HCT116 (cell line): ENCODE data around the gene CSTPP1. TPM values are rescaled to one million over a fixed set of nuclear protein-coding genes. Genes with fewer than 3 reads are reported as not detected.

Source experiments
- ATAC-seq: fragments of 200-7000 bp; cut with Tn5 transposase; 2 replicates; pipeline ENCODE4 v1.9.1; 2020; ENCODE audit warnings: mild to moderate bottlenecking, moderate library complexity
- BruUV-seq: library from RNA; stranded (reverse); fragments of 400-500 nt; replicated peaks from 2 replicates; lab custom pipeline; 2021; lab: Mats Ljungman, UMichigan
- CTCF ChIA-PET: fragments of 300-600 bp; sonication (Branson Sonifier 250); formaldehyde crosslinking; loops from one replicate; lab custom pipeline; 2021; ENCODE audit warnings: antibody characterized with exemption; lab: Charles Lee
- POLR2A ChIA-PET: fragments of 300-600, 350-600 bp; sonication (Branson Sonifier 250); formaldehyde crosslinking; loops from one replicate; lab custom pipeline; 2021; ENCODE audit warnings: antibody characterized with exemption; lab: Charles Lee
- RAD21 ChIA-PET, 2 experiments: fragments of 300-600 bp; sonication (Branson Sonifier 250); formaldehyde crosslinking; loops; one replicate each; lab custom pipeline; 2023; ENCODE audit warnings: low total read pairs in 2 of 2; ENCODE audit not compliant: uncharacterized antibody in 2 of 2, unreplicated experiment in 2 of 2, low non-redundant PET in 1 of 2; lab: Charles Lee
- DNase-seq: peaks from one replicate; pipeline ENCODE4 v3.0.0-alpha.2; 2010; ENCODE audit warnings: low read depth, low spot score
- H2AFZ ChIP-seq: fragments of 200-600 bp; shearing (Covaris generic), sonication (generic); 2 replicates; pipeline ENCODE4 v1.6.1; 2017; ENCODE audit warnings: low read depth, mixed run types, mixed read lengths, antibody characterized with exemption, low read length; ENCODE audit not compliant: poor library complexity, severe bottlenecking
- H3K27ac ChIP-seq: 2 replicates; pipeline ENCODE4 v1.5.1; 2012; ENCODE audit warnings: low read depth, low read length
- H3K27me3 ChIP-seq: fragments of 200-600 bp; sonication (generic); 2 replicates; pipeline ENCODE4 v1.6.1; 2016; ENCODE audit warnings: mixed run types, low read length, mixed read lengths; ENCODE audit not compliant: insufficient read depth
- H3K36me3 ChIP-seq, 2 experiments: fragments of 200-500 bp in 1 of 2; fragments of 200-600 bp in 1 of 2; sonication (Bioruptor generic) in 1 of 2; sonication (generic) in 1 of 2; 2 replicates each; pipeline versions ENCODE4 v1.5.1 to v1.6.1; 2014 to 2016; ENCODE audit warnings: low read length in 2 of 2, inconsistent platforms in 1 of 2, mixed read lengths in 1 of 2, mixed run types in 1 of 2; ENCODE audit not compliant: insufficient read depth in 2 of 2, control insufficient read depth in 1 of 2
- H3K4me1 ChIP-seq, 2 experiments: fragments of 200-600 bp in 1 of 2; sonication (generic) in 1 of 2; 2 replicates each; pipeline versions ENCODE4 v1.5.1 to v1.6.1; 2012 to 2017; ENCODE audit warnings: low read length in 2 of 2, inconsistent platforms in 1 of 2, mild to moderate bottlenecking in 1 of 2, mixed read lengths in 1 of 2, mixed run types in 1 of 2, moderate library complexity in 1 of 2; ENCODE audit not compliant: insufficient read depth in 2 of 2, control insufficient read depth in 1 of 2
- H3K4me2 ChIP-seq: fragments of 200-600 bp; sonication (generic); 2 replicates; pipeline ENCODE4 v1.6.1; 2017; ENCODE audit warnings: mixed run types, low read length, mixed read lengths
- H3K4me3 ChIP-seq, 2 experiments: fragments of 200-600 bp in 1 of 2; sonication (generic) in 1 of 2; replicated peaks in 1 of 2; 2 replicates each; pipeline ENCODE4 v1.5.1; 2011 to 2016; ENCODE audit warnings: low read length in 2 of 2, control low read depth in 1 of 2, low read depth in 1 of 2, mild to moderate bottlenecking in 1 of 2, mixed read lengths in 1 of 2, mixed run types in 1 of 2
- H3K79me2 ChIP-seq: fragments of 200-600 bp; sonication (generic); 2 replicates; pipeline ENCODE4 v1.6.1; 2017; ENCODE audit warnings: mild to moderate bottlenecking, mixed run types, low read length, moderate library complexity, mixed read lengths; ENCODE audit not compliant: insufficient read depth
- H3K9ac ChIP-seq: fragments of 200-600 bp; sonication (generic); 2 replicates; pipeline ENCODE4 v1.6.1; 2016; ENCODE audit warnings: low read length, mixed read lengths
- H3K9me2 ChIP-seq: fragments of 200-600 bp; sonication (generic), shearing (Covaris generic); 2 replicates; pipeline ENCODE4 v1.6.1; 2017; ENCODE audit warnings: mixed run types, mild to moderate bottlenecking, moderate library complexity; ENCODE audit not compliant: insufficient read depth
- H3K9me3 ChIP-seq, 2 experiments: fragments of 200-500 bp in 1 of 2; fragments of 200-600 bp in 1 of 2; sonication (Bioruptor generic) in 1 of 2; sonication (generic) in 1 of 2; 2 replicates each; pipeline ENCODE4 v1.6.1; 2014 to 2017; ENCODE audit warnings: low read length in 2 of 2, mixed read lengths in 2 of 2, inconsistent platforms in 1 of 2, low read depth in 1 of 2, mild to moderate bottlenecking in 1 of 2, mixed run types in 1 of 2, moderate library complexity in 1 of 2; ENCODE audit not compliant: control insufficient read depth in 1 of 2, insufficient read depth in 1 of 2
- H4K20me1 ChIP-seq: fragments of 200-600 bp; sonication (generic), shearing (Covaris generic); 2 replicates; pipeline ENCODE4 v1.6.1; 2017; ENCODE audit warnings: mixed run types, mild to moderate bottlenecking, moderate library complexity; ENCODE audit not compliant: insufficient read depth
- ATF3 ChIP-seq: IDR thresholded peaks from 2 replicates; pipeline ENCODE4 v1.6.1; 2012
- CBX3 ChIP-seq: IDR thresholded peaks from 2 replicates; pipeline ENCODE4 v1.6.1; 2012; ENCODE audit warnings: low read depth
- CEBPB ChIP-seq: IDR thresholded peaks from 2 replicates; pipeline ENCODE4 v1.6.1; 2012; ENCODE audit warnings: low read depth
- CTCF ChIP-seq, 3 experiments: fragments of 200-600 bp in 1 of 3; sonication (generic) in 1 of 3; IDR thresholded peaks in 2 of 3; conservative IDR thresholded peaks in 1 of 3; 2 replicates each; pipeline ENCODE4 v1.5.1; 2012 to 2017; ENCODE audit warnings: low read depth in 2 of 3, low read length in 2 of 3, antibody characterized with exemption in 1 of 3, borderline replicate concordance in 1 of 3, control low read depth in 1 of 3, mild to moderate bottlenecking in 1 of 3, mixed read lengths in 1 of 3, mixed run types in 1 of 3, moderate library complexity in 1 of 3; ENCODE audit not compliant: insufficient read depth in 1 of 3
- EGR1 ChIP-seq: IDR thresholded peaks from 2 replicates; pipeline ENCODE4 v1.6.1; 2012; ENCODE audit warnings: low read depth
- EZH2 ChIP-seq: fragments of 200-600 bp; sonication (generic); IDR thresholded peaks from 2 replicates; pipeline ENCODE4 v1.6.1; 2017; ENCODE audit warnings: antibody characterized with exemption, mixed run types
- EZH2phosphoT487 ChIP-seq: fragments of 200-600 bp; IDR thresholded peaks from 2 replicates; pipeline ENCODE4 v1.6.1; 2018; ENCODE audit warnings: antibody characterized with exemption, borderline replicate concordance
- JUND ChIP-seq: IDR thresholded peaks from 2 replicates; pipeline ENCODE4 v1.6.1; 2012
- MAX ChIP-seq: IDR thresholded peaks from 2 replicates; pipeline ENCODE4 v1.6.1; 2012
- POLR2AphosphoS5 ChIP-seq: IDR thresholded peaks from 2 replicates; pipeline ENCODE4 v1.6.1; 2011; ENCODE audit warnings: mild to moderate bottlenecking, low read depth, low read length, moderate library complexity
- RAD21 ChIP-seq: IDR thresholded peaks from 2 replicates; pipeline ENCODE4 v1.6.1; 2012; ENCODE audit warnings: low read depth, mild to moderate bottlenecking
- SIN3A ChIP-seq: IDR thresholded peaks from 2 replicates; pipeline ENCODE4 v1.6.1; 2012; ENCODE audit warnings: low read depth
- SP1 ChIP-seq: IDR thresholded peaks from 2 replicates; pipeline ENCODE4 v1.6.1; 2012; ENCODE audit warnings: low read depth
- TCF7L2 ChIP-seq: IDR thresholded peaks from 2 replicates; pipeline ENCODE4 v1.7.0; 2011; ENCODE audit warnings: borderline replicate concordance, inconsistent platforms; ENCODE audit not compliant: insufficient read depth, insufficient read length; ENCODE audit errors: extremely low read depth
- YY1 ChIP-seq: IDR thresholded peaks from 2 replicates; pipeline ENCODE4 v1.6.1; 2011; ENCODE audit warnings: low read length, low read depth, moderate library complexity, mild to moderate bottlenecking; ENCODE audit not compliant: insufficient replicate concordance; ENCODE audit errors: extremely low read depth
- ZBTB33 ChIP-seq: IDR thresholded peaks from 2 replicates; pipeline ENCODE4 v1.6.1; 2011; ENCODE audit warnings: mild to moderate bottlenecking, low read length, moderate library complexity; ENCODE audit not compliant: insufficient replicate concordance; ENCODE audit errors: extremely low read depth
- ZFX ChIP-seq: fragments of 450-650 bp; IDR thresholded peaks from 2 replicates; pipeline ENCODE4 v1.6.1; 2017
- ZNF274 ChIP-seq: fragments of 200-500 bp; sonication (Bioruptor generic); IDR thresholded peaks from 2 replicates; pipeline ENCODE4 v1.6.1; 2014; ENCODE audit warnings: mild to moderate bottlenecking, low read depth, low read length, inconsistent platforms
- intact Hi-C: fragments of 100-400 bp; cut with micrococcal nuclease; formaldehyde crosslinking; loops from 2 replicates; pipeline ENCODE4 v1.10.0; 2022
- total RNA-seq: library from RNA; stranded (reverse); gene quantifications from one replicate; pipeline ENCODE4 v1.2.1, GENCODE V29; 2021; ENCODE audit not compliant: unreplicated experiment

Gene CSTPP1
- total RNA-seq, 1 experiment from 2014 or later, result 24.7 TPM

GRCh38 chr11:46967962-46968361, 31.4 kb downstream of the CSTPP1 start:
- BruUV-seq, result no TSS peak
- H3K79me2 ChIP-seq, result peaks cover 3% of the 10 kb centered on the region; the same call in 1 of the 2 replicates
- no peaks in the 10 kb centered on the region for H3K9me2 ChIP-seq
- H3K36me3 ChIP-seq, result no peaks in the 10 kb centered on the region
- no peak overlapping the region for H3K4me2 ChIP-seq
- H3K4me1 ChIP-seq, result no peaks in the 10 kb centered on the region
- DNase-seq, result no peak
- TF ChIP-seq ZFX (no peak), JUND (no peak), TCF7L2 (no peak), EGR1 (no peak), CTCF (IDR thresholded peaks at IDR 0.05 in 2 of 3, conservative IDR thresholded peaks at IDR 0.05 in 1 of 3; ENCODE audit: borderline replicate concordance in 1 of 3, insufficient read depth in 1 of 3, low read depth in 2 of 3, low read length in 2 of 3) (no peak), EZH2 (no peak), SP1 (no peak), RAD21 (no peak), YY1 (no peak), CEBPB (no peak), CBX3 (no peak), ZBTB33 (no peak), SIN3A (no peak), POLR2AphosphoS5 (no peak), ATF3 (no peak), ZNF274 (no peak), EZH2phosphoT487 (no peak), MAX (no peak)
- ATAC-seq, result no peak
- CTCF ChIA-PET, result no interaction called here
- H3K9me3 ChIP-seq, result no peaks in the 10 kb centered on the region
- no peaks in the 10 kb centered on the region for H3K27me3 ChIP-seq
- no peak overlapping the region for H3K4me3 ChIP-seq
- RAD21 ChIA-PET, result no interaction called here
- no peaks in the 10 kb centered on the region for H4K20me1 ChIP-seq
- H3K27ac ChIP-seq, result no peak overlapping the region
- intact Hi-C loops, result no loop called here
- H3K9ac ChIP-seq, result no peak overlapping the region
- POLR2A ChIA-PET, result no interaction called here
- no peak overlapping the region for H2AFZ ChIP-seq
